M059J (cell line): ENCODE results near the gene PACC1. TPM values are rescaled to one million over a fixed set of nuclear protein-coding genes. Genes with fewer than 3 reads are reported as not detected.
A peak's percentile ranks its signal among the peaks of the same experiment; 100 is the strongest.

Source experiments
- DNase-seq: peaks from one replicate; pipeline ENCODE4 v3.0.0-alpha.2; 2012; ENCODE audit warnings: low read depth
- total RNA-seq: library from RNA; depleted of rRNA; stranded (reverse); fragments of >200 nt; shearing (Covaris generic); gene quantifications from 2 replicates; pipeline ENCODE4 v1.2.3, GENCODE V29; 2014; rRNA removed

PACC1 gene
- total RNA-seq, result 12.6 and 14.6 TPM in 2 replicates

DNA sequence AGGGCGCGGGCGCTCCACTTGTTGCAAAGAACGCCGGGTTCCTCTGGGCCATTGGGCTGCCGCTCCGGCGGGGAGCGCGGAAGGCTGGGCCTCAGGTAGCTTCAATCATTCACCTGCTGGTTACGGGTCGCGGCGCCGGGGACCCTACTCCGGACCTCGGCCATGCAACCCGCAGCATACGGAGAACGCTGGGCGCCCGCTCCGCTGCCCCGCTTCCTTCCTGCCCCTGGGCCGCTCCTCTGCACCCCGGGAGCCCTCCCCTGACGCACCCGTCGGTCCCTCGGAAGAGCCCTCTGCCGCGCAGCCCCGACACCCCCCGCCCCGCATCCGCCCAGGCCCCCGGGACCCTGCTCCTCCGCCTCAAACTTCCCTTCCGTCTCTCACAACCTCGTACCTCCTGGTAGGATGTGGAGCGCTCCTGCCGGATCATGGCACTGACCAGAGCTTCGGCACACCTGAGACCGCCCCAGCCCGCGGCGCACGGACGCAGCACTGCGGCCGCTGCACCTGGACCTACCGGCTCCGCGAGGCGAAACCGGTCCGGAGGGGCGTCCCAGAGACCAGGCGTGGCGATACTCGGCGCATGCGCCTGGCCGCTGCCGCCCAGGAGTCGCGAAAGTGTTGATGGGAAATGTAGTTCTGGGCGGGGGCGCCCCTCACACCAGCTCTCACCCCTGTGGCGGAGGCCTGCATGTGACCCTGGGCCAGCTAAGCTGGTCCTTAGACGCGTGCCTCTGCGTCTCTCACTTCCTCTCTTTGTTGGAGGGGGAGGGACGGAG, at the start of gene PACC1:
Gene PACC1, minus strand, starts transcription at position 559 of the 779 bp plus-strand sequence. Its CDS starts 129 bp downstream, at position 430.
- DNase-seq, result peak; percentile 83

DNA sequence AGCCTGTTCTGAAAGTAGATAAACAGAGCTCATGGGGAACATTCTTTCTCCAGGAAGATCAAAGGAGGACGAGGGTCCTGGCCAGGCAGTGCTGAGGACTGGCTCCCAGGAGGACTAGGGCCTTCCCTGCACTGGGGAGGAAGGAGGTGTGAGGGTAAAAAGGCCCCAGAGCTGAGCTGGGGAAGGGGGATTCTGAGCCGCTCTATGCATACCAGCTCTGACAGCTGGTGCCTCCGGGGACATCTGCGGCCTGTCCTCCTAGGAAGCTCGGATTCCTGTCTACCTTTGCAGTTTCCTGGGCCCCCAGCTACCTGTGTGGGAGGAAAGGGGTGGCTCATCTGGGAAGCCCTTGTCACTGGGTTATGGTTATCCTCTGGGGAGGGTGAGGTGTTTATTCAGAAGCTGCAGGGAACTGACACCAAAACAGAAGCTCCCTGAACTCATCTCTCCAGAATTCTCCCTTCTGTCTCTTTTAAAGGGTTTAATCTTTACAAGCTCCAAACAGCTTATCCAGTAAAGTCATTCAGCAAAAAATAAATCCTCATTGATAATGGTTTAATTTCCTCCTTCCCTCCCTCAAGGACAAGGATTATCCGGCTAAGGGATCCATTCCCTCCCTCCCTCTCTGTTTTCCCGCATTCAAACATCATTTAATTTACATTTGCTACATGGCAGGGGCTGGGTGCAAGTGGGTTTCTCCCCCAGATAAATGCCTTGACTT, 49.0 kb upstream of the PACC1 start:
- DNase-seq, result no peak

DNA sequence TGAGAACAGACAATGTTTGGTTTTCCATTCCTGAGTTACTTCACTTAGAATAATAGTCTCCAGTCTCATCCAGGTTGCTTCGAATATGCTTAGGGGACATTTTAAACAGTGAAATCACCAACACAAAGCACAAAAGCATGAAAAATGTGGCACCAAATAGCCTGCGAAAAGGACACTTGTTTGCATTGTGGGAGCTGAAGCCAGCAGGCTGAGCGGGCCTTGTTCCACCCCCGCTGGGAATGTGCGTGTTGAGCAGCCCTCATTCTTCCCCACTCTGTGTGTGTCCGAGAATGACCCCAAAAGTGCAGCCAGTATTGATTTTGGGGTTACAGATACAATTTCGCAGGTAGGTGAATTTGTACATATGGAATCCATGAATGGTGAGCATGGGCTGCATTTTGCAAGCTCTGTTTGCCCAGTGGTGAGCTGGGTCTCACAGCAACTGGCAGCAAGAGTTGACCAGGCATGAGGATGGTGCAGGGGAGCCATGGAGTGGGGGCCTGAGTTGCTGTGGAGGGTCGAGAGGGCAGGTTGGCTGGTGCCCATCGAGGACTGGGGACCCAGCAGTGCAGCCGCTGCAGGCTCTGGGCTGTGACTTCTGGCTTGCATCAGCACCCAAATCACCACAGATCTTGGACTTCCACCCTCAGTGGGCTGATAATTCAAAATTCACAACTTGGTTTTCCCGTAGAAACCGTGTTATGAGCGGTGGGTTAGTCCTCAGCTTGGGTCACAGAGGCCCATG, 47.4 kb upstream of the PACC1 start:
- no peak for DNase-seq

DNA sequence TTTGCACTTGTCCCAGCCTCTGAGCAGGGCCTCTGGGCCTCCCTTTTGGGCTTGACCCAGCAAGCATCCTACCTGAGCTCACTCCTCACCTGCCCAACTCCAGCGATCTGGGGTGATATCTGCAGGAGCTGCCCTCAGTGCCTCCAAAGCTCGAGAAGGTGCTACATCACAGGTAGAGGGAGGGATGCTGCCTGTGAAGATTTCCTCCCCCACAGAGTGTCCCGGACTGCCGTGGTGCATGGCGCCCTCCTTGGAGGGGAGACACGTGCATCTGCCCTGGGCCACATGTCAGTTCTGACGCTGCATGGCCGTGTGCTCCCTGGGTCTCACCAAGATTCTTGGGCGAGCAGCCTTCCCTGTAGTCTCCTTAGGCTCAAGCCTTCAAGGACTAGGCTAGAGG, 45.7 kb upstream of the PACC1 start:
- DNase-seq, result no peak

DNA sequence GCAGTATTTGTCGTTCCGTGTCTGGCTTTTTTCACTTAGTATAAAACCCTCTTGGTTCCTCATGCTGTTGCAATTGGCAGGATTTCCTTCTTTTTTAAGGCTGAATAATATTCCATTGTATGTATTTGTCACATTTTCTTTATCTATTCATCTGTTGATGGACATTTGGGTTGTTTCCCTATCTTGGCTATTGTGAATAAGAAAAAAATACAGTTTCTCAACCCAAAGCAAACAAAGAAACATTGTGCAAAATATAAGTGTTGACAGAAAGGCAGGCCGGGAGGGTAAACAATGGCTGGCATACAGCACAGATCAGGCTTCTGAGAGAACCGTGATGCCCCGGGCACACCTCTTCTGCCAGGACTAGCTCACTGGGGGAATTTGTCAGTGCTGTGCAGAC, 45.0 kb upstream of the PACC1 start:
- DNase-seq, result no peak

DNA sequence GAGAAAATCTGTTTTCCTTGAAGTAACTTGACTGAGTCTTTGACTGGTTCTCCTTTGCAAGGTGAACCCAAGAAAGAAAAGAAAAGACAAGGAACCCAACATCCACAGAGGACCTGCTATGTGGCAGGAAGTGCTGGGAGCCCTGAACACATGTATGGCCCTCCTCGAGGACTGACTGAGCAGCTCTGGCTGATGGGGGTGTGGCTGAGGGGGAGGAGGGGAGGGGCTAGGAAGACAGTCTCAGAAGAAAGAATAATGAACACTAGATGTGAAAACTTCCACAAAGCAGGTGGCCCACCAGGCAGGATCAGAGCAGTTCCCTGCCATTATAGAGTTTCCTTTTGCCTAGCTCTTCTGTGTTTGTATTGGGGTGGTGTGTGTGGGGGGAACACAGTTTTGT, 44.1 kb upstream of the PACC1 start:
- DNase-seq, result no peak

DNA sequence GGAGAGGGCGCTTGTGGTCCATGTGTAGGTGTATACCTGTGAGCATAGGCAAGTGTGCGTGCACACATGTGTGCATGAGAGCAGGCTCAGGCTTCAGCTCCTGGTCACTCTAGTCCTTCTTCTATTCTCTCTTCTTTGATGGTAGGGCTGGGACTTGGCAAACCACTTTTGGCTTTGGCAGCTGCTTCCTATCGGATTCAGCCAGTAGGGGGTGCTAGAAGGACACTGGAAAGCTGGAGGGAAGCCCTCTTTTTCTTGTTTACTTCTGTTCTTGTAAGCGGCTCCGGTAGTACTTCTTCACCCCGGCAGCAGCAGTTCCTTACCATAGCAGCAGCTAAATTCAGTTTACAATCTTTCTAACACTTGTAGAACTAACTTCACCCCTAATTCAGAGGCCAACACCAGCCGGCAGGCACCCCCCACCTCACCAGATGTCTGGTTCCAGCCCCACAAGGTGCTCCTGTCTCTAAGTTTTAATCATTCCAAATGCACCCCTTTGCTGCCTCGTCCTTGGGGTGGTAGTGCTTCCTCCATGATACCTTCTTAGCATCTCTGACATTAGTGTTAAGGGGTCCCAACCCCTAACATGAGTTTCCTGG, 43.2 kb upstream of the PACC1 start:
- DNase-seq, result peak; percentile 54

DNA sequence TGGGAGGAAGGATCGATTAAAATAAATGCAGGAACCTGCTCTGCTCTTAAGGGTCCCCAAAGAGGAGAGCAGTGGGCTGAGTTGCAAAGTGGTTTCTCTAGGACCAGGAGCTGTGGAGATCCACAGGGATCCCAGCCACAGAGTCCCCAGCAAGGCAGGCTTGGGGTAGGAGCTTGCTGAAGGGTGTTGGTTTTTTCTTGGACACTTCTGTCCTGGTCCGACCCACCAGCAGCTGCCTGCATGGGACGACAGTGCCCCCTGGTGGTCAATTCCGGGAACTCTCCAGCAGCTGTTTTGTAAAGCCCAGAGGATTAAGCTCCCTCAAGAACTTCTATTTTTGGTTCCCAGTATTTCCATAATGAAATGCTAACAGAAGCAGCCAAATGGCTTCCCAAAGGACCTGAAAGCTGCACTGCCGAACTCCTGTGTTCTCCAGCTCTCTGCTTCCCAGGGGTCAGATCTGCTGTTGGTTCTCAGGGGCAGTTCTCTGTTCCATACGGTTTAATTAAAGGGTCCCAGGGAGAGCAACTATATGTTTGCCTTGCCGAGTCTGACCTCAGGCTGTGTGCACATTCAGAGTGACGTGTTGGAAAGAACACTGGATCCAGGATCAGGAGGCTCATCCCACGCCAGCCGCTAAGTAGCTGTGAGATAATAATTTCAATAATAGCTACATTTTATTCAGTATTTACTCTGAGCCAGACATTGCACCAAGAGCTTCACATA, 41.3 kb upstream of the PACC1 start:
- DNase-seq, result peak; percentile 68

DNA sequence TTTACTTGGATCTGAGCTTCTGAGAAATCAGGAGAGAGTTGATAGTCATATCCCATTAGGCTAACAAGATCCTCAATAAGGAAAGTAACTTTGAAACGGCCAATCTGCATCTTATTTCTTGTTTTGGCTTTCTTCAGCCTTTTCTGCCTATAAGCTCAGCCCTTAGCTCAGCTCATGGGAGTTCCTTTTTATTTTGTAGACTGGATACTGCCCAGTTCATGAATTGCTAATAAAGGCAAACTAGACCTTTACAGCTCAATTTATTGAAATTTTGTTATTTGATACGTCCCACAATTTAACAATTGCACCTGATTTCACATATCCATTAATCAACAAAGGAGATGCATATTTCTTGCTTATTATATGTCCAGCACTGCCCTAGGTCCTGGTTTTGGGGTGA, 40.7 kb upstream of the PACC1 start:
- DNase-seq, result no peak

DNA sequence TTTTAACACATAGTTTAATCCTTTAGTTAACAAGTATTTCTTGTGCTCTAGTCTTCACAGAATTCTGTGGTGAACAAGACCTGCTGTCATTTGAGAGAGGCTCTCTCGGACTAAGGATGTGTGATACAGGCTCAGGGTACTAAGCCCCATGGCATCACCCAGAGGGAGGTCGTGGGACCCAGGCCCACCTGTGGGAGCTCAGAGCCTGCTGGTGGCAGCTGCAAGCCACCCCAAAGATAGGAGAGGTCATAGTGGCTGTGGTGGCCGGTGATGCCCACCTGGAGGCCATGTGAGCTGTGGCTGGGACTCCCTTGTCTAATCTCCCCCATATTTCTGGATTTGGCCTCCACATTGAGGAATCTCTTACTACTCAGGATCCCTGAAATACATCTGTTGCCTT, 40.1 kb upstream of the PACC1 start:
- DNase-seq, result no peak

DNA sequence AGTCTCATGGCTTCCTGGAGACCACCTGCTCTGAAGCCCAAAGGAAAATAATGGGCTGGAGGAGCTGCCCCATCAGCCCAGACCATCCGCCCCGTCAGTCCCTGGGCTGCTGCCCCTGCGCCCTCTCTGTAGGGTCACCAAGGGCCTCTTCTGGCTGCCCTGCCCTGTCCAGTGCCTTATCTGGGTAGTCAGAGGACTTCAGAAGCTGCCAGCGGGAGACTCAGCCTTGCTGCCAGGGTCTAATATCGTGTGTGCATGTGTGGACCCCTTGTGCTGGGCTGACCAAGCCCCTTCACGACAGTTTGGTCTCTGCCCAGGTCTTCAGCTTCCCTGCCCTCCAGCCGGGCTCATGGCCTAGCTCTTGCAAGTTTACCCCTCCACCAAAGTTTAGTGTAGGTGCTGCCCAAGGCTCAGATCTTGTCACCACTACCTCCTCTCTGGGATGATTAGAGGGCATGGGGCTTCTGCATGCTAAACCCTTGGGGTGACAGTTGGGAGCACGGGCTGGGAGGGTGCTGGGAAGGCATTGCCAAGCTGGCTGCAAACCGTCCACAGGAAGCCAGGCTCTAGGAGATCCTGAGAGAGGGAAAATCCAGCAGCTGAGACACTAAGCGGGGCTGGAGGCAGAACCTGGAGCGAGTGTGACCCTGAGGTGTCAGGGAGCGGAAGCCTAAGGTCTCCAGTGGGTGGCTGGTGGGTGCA, 38.6 kb upstream of the PACC1 start:
- no peak for DNase-seq

DNA sequence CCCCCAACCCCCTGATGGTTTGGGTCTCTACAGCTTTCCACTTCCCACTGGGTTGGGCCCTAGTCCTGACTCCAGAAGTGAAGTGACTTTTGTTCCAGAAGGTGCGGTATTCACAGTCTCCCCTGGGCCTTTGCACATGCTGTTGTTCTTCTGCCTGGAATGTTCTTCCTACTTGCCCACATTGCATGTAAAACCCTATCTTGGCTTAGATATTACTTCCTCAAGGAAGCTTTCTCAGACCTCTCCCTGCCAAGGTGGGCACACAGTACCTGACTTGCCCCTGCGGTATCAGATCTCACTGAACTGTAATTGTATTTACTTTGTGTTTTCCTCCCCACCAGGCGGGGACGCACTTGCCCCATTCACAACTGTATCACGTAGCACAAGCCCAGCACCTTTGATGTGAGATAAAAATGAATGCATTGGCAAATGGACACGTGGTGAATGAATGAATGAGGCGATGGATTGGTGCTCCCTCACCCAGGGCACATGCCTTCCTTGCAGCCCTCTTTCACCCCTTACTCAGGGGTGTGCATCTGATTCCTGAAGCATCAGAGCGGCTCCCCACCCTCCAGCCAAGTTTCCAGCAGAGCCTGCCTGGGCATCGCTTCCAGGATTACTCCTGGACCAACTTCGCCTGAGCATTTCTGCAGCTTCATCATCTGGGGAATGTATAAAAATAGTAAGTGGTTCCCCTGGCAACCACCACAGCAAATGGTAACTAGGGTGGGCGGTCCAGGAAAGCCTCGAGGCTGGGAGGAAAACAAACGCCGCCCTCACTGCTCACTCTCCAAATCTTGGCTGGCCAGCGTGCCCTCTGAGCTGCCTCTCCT, 37.9 kb upstream of the PACC1 start:
- peak; percentile 35 for DNase-seq

DNA sequence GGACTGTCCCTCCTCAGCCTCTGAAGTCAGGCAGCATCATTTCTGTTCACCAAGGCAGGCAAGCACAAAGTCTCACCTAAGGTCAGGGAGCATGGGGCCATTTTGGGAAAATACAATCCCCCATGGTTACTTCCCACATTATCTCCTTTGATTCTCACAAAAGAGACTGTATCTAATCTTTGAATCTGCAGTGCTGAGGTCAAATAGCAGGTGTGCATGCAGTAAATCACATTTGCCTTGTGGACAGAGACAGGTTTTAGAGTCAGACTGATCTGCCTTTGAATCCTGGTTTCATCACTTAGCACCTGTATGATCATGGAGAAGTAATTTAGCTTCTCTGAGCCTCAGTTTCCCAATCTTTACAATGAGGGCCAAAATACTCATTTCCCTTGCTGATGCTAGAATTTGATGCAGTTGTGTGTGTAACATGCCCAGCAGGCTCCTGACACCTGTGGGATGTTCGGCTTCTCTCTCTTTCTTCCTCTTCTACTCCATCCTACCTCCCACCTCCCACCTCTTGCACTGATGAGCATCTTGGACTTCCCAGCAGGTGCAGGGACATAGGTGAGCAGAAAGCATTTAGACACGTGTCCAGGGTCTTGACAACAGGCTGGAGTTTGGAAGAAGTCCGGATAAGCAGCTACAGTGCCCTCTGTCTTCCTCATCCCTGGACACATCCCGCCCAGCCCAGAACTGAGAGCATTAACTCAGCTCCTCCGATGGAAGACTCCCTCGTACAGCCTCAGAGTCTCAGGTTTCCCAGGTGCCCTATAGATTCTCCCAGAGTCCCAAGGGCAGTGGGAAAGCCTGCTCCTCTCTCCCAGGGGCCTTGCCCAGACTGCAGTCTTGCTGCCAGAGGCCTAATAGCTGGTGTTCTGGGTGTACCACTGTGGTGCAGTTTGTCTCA, 37.0 kb upstream of the PACC1 start:
- DNase-seq, result no peak

DNA sequence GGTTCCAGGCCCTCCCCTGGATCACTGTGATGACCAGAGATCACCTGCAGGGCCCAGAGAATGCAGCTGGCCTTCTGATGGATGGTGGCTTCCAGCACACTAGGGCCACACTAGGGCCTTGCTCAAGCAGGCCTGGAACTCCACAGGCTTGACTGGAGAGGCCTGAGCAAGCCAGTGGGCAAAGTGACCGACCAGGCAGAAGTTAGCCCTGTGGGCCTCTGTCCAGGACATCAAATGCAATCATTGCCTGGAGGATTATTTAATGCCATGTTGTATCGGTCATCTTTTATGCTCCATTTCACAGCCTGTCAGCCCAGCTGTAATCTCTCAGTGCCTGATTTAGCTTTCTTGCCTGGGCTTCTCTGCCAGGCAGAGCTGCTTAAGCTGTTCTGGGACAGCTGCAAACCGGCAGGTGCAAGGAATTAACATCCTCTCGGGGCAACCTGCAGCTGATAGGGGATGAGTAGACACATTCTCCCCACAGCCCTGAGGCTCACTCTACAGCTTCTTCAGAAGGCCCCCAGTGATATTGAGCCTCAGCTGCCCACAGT, 35.7 kb upstream of the PACC1 start:
- DNase-seq, result peak; percentile 26

DNA sequence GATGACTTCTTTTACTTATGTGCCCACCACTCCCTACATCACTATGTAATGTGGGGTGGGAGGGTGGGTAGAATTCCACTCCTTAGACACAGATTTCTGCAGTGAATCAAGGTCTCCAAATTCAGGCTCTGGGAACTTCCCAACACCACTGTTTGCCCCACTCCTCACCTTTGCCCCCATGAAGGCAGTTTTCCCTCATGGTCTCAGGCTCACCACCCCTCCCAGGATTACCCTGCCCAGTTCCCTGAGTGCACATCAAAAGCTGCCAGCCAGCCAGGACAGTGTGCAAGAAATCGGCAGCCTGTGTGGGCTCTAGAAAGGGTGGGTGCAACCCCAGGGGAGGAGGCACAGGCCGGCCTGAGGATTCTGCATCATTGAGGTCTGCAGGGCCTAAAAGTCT, 32.8 kb upstream of the PACC1 start:
- no peak for DNase-seq

DNA sequence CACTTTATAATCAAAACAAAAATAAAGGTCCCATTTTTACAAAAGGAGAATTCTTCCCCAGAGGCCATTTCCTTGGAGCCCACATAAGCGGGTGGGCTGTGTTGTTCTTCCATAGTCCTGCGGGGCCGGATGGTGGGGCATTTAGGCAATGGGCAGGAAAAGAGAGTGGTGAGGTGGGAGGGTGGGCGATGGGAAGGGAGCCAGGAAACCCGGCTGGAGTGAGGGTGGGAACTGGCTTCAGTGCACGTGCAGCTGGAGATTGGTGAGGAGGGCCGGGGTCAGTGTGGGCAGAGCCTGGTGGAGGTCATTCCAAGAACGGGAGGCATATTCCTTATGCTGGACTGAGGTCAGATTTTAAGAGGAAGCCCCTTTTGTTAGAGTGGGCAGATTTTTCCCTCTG, 31.6 kb upstream of the PACC1 start:
- no peak for DNase-seq

DNA sequence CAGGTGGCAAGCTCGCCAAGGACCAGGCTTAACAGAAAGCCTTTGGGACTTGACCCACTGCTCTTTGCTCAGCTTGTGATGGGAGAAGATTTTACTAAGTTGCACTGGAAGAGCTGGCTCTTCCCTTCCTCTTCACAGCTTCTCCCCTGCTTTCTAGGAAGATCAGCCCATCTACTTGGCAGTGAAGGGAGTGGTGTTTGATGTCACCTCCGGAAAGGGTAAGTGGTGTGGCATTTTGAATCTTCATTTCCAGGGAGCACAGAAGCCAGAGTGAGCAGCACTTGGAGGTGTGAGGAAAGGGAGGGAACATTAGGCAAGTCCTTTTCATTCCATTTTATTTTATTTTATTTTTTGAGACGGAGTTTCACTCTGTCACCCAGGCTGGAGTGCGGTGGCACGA, 27.7 kb upstream of the PACC1 start:
- DNase-seq, result no peak

DNA sequence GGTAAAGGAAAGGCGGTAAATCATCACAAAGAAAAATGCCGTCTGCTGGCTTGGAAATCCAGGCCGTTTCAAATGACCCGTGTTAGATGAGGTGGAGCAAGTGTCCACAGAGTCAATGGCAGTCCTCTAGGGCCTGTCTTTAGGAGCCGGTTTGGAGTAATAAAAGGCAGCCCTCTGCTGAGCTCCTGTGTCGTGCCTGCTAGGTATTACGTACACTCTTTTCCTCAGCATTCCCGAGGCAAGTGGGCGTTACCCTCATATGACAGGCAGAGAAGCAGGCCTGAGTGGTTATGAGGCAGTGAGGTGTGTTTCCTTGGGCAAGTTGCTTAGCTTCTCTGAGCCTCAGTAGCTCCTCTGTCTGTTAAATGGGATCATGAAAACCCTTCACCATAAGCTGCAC, 25.7 kb upstream of the PACC1 start:
- DNase-seq, result no peak

DNA sequence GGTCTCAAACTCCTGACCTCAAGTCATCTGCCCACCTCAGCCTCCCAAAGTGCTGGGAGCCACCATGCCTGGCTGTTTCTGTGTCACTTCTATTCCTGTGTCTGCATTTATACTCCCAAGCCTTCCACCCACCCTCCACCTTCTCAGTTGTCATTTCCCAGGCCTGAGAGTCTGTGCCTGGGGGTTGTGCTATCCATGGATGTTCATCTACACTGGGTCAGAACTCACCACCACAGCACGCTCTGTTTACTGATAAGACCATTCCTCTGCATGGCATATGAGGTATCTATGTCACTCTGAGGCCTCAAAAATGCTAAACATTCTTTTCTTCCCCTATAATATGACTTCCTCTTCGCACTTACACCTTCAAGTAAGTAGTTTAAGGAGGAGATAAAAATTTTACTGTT, 24.1 kb upstream of the PACC1 start:
- no peak for DNase-seq
